K562 (cell line): ENCODE data around the gene HOTAIR. TPM values are rescaled to one million over a fixed set of nuclear protein-coding genes. Genes with fewer than 3 reads are reported as not detected.
A peak's percentile ranks its signal among the peaks of the same experiment; 100 is the strongest.

Source experiments
- ATAC-seq: fragments of 200-7000 bp; cut with Tn5 transposase; 3 replicates; pipeline ENCODE4 v1.9.1; 2020; ENCODE audit warnings: moderate library complexity
- BruUV-seq: library from RNA; stranded (reverse); fragments of 400-500 nt; replicated peaks from 2 replicates; lab custom pipeline; 2021; lab: Mats Ljungman, UMichigan
- CTCF ChIA-PET: fragments of 300-600 bp; formaldehyde crosslinking; extraction: SDS; loops from one replicate; lab custom pipeline; 2021; ENCODE audit warnings: low intra/inter-chr PET ratio; lab: Yijun Ruan, JAX
- POLR2A ChIA-PET: fragments of 300-600, 350-650 bp; sonication (Branson Sonifier 250); formaldehyde crosslinking; extraction: SDS; loops from one replicate; lab custom pipeline; 2021; ENCODE audit warnings: antibody characterized with exemption, inconsistent platforms; lab: Yijun Ruan, JAX
- DNase-seq, 4 experiments: peaks; one replicate each; pipeline versions ENCODE4 v3.0.0 to v3.0.0-alpha.2; 2011 to 2018; ENCODE audit warnings: low spot score in 3 of 4, mixed read lengths in 3 of 4; ENCODE audit errors: extremely low read depth in 1 of 4
- FAIRE-seq: peaks from 2 replicates; lab custom pipeline; 2011; peaks lifted over from hg19 to GRCh38; lab: Jason Lieb, UNC
- H2AFZ ChIP-seq: 2 replicates; pipeline ENCODE4 v1.6.0; 2011; ENCODE audit warnings: low read depth, low read length, control low read depth, inconsistent platforms
- H3K27ac ChIP-seq: fragments of 200-600 bp; 3 replicates; pipeline ENCODE4 v1.8.0; 2011; ENCODE audit warnings: low read depth, mild to moderate bottlenecking, control low read depth, inconsistent platforms, low read length, moderate library complexity, mixed read lengths; ENCODE audit errors: extremely low read depth
- H3K27me3 ChIP-seq, 2 experiments: fragments of 300-600 bp in 1 of 2; 2 replicates in 1 of 2; 3 replicates in 1 of 2; pipeline versions ENCODE4 v1.6.0 to v1.8.0; 2011; ENCODE audit warnings: inconsistent platforms in 2 of 2, low read length in 2 of 2, mild to moderate bottlenecking in 1 of 2, mixed read lengths in 1 of 2, moderate library complexity in 1 of 2; ENCODE audit not compliant: control insufficient read depth in 2 of 2, insufficient read depth in 2 of 2
- H3K36me3 ChIP-seq: fragments of 300-600 bp; 3 replicates; pipeline ENCODE4 v1.8.0; 2011; ENCODE audit warnings: mild to moderate bottlenecking, low read length, inconsistent platforms; ENCODE audit not compliant: control insufficient read depth, insufficient read depth
- H3K4me1 ChIP-seq, 2 experiments: fragments of 200-600 bp in 1 of 2; replicated peaks in 1 of 2; 2 replicates in 1 of 2; 3 replicates in 1 of 2; pipeline versions ENCODE4 v1.5.1 to v1.8.0; 2011; ENCODE audit warnings: inconsistent platforms in 2 of 2, low read length in 2 of 2, mild to moderate bottlenecking in 1 of 2, mixed read lengths in 1 of 2, moderate library complexity in 1 of 2; ENCODE audit not compliant: control insufficient read depth in 2 of 2, insufficient read depth in 2 of 2
- H3K4me2 ChIP-seq: 2 replicates; pipeline ENCODE4 v1.6.1; 2011; ENCODE audit warnings: low read length, control low read depth, inconsistent platforms, mixed read lengths; ENCODE audit not compliant: insufficient read depth
- H3K4me3 ChIP-seq: fragments of 200-600 bp; sonication (generic), shearing (Covaris generic); 2 replicates; pipeline ENCODE4 v1.5.1; 2016; ENCODE audit warnings: control low read depth, inconsistent platforms
- H3K79me2 ChIP-seq: fragments of 200-600 bp; 3 replicates; pipeline ENCODE4 v1.8.0; 2011; ENCODE audit warnings: low read length, inconsistent platforms; ENCODE audit not compliant: control insufficient read depth, insufficient read depth
- H3K9ac ChIP-seq, 2 experiments: 2 replicates each; pipeline versions ENCODE4 v1.6.0 to v1.6.1; 2011; ENCODE audit warnings: low read depth in 2 of 2, low read length in 2 of 2, control low read depth in 1 of 2, inconsistent platforms in 1 of 2, mild to moderate bottlenecking in 1 of 2, mixed read lengths in 1 of 2; ENCODE audit not compliant: insufficient read depth in 1 of 2
- H3K9me1 ChIP-seq: one replicate; pipeline ENCODE4 v1.6.0; 2011; ENCODE audit warnings: inconsistent platforms, mild to moderate bottlenecking, low read length, moderate library complexity; ENCODE audit not compliant: control insufficient read depth, insufficient read depth
- H3K9me3 ChIP-seq: replicated peaks from 2 replicates; pipeline ENCODE4 v1.5.1; 2011; ENCODE audit warnings: low read depth, low read length, inconsistent platforms; ENCODE audit not compliant: control insufficient read depth, insufficient read depth
- H4K20me1 ChIP-seq: replicated peaks from 2 replicates; pipeline ENCODE4 v1.6.1; 2011; ENCODE audit warnings: low read length, inconsistent platforms, mixed read lengths; ENCODE audit not compliant: control insufficient read depth, insufficient read depth
- ELF1 ChIP-seq: fragments of 200-800 bp; sonication (Bioruptor generic); IDR thresholded peaks from 2 replicates; pipeline ENCODE4 v1.6.1; 2016; ENCODE audit warnings: missing genetic modification characterization, missing compliant biosample characterization
- FOXA3 ChIP-seq, 2 experiments: fragments of 450-650 bp in 1 of 2; sonication (generic) in 1 of 2; formaldehyde crosslinking; IDR thresholded peaks in 1 of 2; conservative IDR thresholded peaks in 1 of 2; 2 replicates each; pipeline versions ENCODE4 v1.4.0 to v1.8.0; 2020 to 2022; ENCODE audit warnings: mild to moderate bottlenecking in 2 of 2, missing genetic modification reagents in 1 of 2
- GABPA ChIP-seq: fragments of 200-800 bp; sonication (Bioruptor generic); conservative IDR thresholded peaks from 2 replicates; pipeline ENCODE4 v1.6.1; 2016; ENCODE audit warnings: low read depth, missing genetic modification characterization, missing compliant biosample characterization
- HMG20B ChIP-seq: fragments of 250-450 bp; sonication (Bioruptor Pico); IDR thresholded peaks from 2 replicates; pipeline ENCODE4 v1.5.0; 2021; ENCODE audit warnings: mild to moderate bottlenecking
- HNRNPH1 ChIP-seq: fragments of 200-400 bp; formaldehyde crosslinking; optimal IDR thresholded peaks from 2 replicates; pipeline ENCODE3; 2017; ENCODE audit warnings: low read depth, mild to moderate bottlenecking, low read length, moderate library complexity
- MEF2A ChIP-seq: IDR thresholded peaks from 2 replicates; pipeline ENCODE4 v1.6.1; 2011; ENCODE audit warnings: low read depth, mild to moderate bottlenecking, low read length, moderate library complexity; ENCODE audit not compliant: control insufficient read depth
- RAD21 ChIP-seq, 2 experiments: fragments of 250-450 bp in 1 of 2; fragments of 450-650 bp in 1 of 2; sonication (Bioruptor Pico) in 1 of 2; formaldehyde crosslinking in 1 of 2; IDR thresholded peaks in 1 of 2; conservative IDR thresholded peaks in 1 of 2; 2 replicates each; pipeline versions ENCODE4 v1.4.0 to v1.8.0; 2020 to 2022; ENCODE audit warnings: mild to moderate bottlenecking in 2 of 2, moderate library complexity in 1 of 2
- ZBTB40 ChIP-seq, 2 experiments: fragments of 450-650 bp in 1 of 2; sonication (generic) in 1 of 2; formaldehyde crosslinking in 1 of 2; IDR thresholded peaks; 2 replicates each; pipeline versions ENCODE4 v1.7.1 to v1.9.0; 2016 to 2022; ENCODE audit warnings: inconsistent platforms in 1 of 2, mild to moderate bottlenecking in 1 of 2, missing genetic modification reagents in 1 of 2
- WGBS: fragments of 100-300 bp; shearing (Covaris generic); methylation state at CpG from one replicate; pipeline ENCODE4 v1.1.6; 2016; ENCODE audit warnings: low coverage, mixed read lengths; ENCODE audit not compliant: insufficient coverage; ENCODE audit errors: missing lambda C conversion rate; 5-methylcytosine and 5-hydroxymethylcytosine counted together
- in situ Hi-C: fragments of 300-500 bp; cut with MboI; formaldehyde crosslinking; loops from 4 replicates; pipeline ENCODE4 v1.15.0; 2018; ENCODE audit warnings: inconsistent platforms, mixed read lengths
- intact Hi-C: fragments of 100-400 bp; cut with micrococcal nuclease; formaldehyde crosslinking; loops from 2 replicates; pipeline ENCODE4 v1.14.2; 2022
- polyA plus RNA-seq, 8 experiments: library from polyadenylated mRNA; depleted of rRNA in 4 of 8; stranded (reverse) in 5 of 8; unstranded in 3 of 8; fragments of >200 nt; fragmentation: Nextera tagmentation in 2 of 8; fragmentation: Illumina TruSeq in 1 of 8; extraction: Ambion mirVana in 2 of 8; extraction: Trizol in 1 of 8; gene quantifications; 2 replicates each; pipeline versions ENCODE4 v1.2.1 to v1.2.3, GENCODE V29; 2011 to 2014; ENCODE audit warnings: inconsistent platforms in 1 of 8, missing spikeins in 1 of 8
- total RNA-seq, 7 experiments: library from RNA; depleted of rRNA in 6 of 7; stranded (reverse); fragments of >200 nt in 6 of 7; fragmentation: Illumina TruSeq in 2 of 7; extraction: Trizol in 2 of 7; gene quantifications; 2 replicates each; pipeline versions ENCODE4 v1.2.1 to v1.2.3, GENCODE V29; 2011 to 2021; ENCODE audit warnings: low replicate concordance in 1 of 7

Gene HOTAIR
- total and polyA plus RNA-seq, 9 of the 15 experiments (the other 6 are each of a cell fraction or from before 2014, with no cell fraction given): 0.04 TPM; not detected in 8

- intact Hi-C loops (loop anchor here (10.0 kb wide), 1 partner anchor 376 kb away; the partner anchor contains the start of gene GPR84), in situ Hi-C loops (loop anchor here (5.0 to 10.0 kb wide), 2 partner anchors 214 to 376 kb away; partner anchors contain the start of gene GPR84)
- no peak for FAIRE-seq
- TF ChIP-seq ZBTB40 (IDR thresholded peaks at IDR 0.05) (0 out of 2 replicates have a peak, but pooled peaks have one; percentile 67), ZBTB40 (CRISPR knock-in tag; IDR thresholded peaks at IDR 0.05) (no peak), HMG20B (CRISPR knock-in tag) (no peak), FOXA3 (CRISPR knock-in tag; conservative IDR thresholded peaks at IDR 0.05 in 1 of 2, IDR thresholded peaks at IDR 0.05 in 1 of 2) (0 out of 4 replicates have a peak, but pooled peaks of 1 of the 2 experiments have one; percentile 17), HNRNPH1 (no peak), RAD21 (CRISPR knock-in tag; conservative IDR thresholded peaks at IDR 0.05 in 1 of 2, IDR thresholded peaks at IDR 0.05 in 1 of 2) (no peak), ELF1 (tag) (0 out of 2 replicates have a peak, but pooled peaks have one; percentile 12), MEF2A (no peak), GABPA (peak; percentile 73; the same call in 1 of the 2 replicates)
- CTCF ChIA-PET: interaction anchor here (0.8 to 1.2 kb wide), 3 partner anchors 17 to 226 kb away, joined by 3 to 4 read pairs (median 3); no protein-coding TSS in a partner anchor
- H3K36me3 ChIP-seq: no peaks in the 10 kb centered on the region
- peaks cover 0 to 10% of the 10 kb centered on the region in 2 experiments; a peak in 2 of 5 replicates for H3K27me3 ChIP-seq
- DNase-seq: no peak
- no peak overlapping the region for H3K4me3 ChIP-seq
- WGBS: 22% methylated on average over 5 of the region's 5 CpGs
- peak overlapping the region; percentile 71 for H2AFZ ChIP-seq
- H3K4me1 ChIP-seq: peaks cover 35 to 49% of the 10 kb centered on the region in 2 experiments
- BruUV-seq: no TSS peak
- no peaks in the 10 kb centered on the region for H3K79me2 ChIP-seq
- ATAC-seq: peak; percentile 4
- H3K9ac ChIP-seq: peak overlapping the region in 1 of 2 experiments; percentile 45; a peak in 1 of 4 replicates
- no peak overlapping the region for H3K27ac ChIP-seq
- POLR2A ChIA-PET: interaction anchor here (0.6 to 3.2 kb wide), 9 partner anchors 11 to 232 kb away, joined by 3 to 43 read pairs (median 3); partner anchors contain the start of genes HOXC9 and SMUG1
- H3K4me2 ChIP-seq: peak overlapping the region; percentile 59
- H3K9me1 ChIP-seq: no peaks in the 10 kb centered on the region
- H4K20me1 ChIP-seq: no peaks in the 10 kb centered on the region
- no peaks in the 10 kb centered on the region for H3K9me3 ChIP-seq
Measured at GRCh38 chr12:53988541-53989226, 13.9 kb upstream of the HOTAIR start.
